Trophoblast cell (in vitro differentiated cells and primary cell): ENCODE data around the gene SCARF2.

Experiments
- DNase-seq, 2 donors: peaks; one replicate each; pipeline ENCODE4 v3.0.0-alpha.2; 2016
- H2AFZ ChIP-seq: 2 replicates; pipeline ENCODE4 v1.6.1; 2013; ENCODE audit warnings: low read length, moderate library complexity, mild to moderate bottlenecking; ENCODE audit not compliant: insufficient read depth, poor library complexity
- H2AK5ac ChIP-seq: 2 replicates; pipeline ENCODE4 v1.6.1; 2013; ENCODE audit warnings: mild to moderate bottlenecking, low read length
- H2BK120ac ChIP-seq: 2 replicates; pipeline ENCODE4 v1.6.1; 2013; ENCODE audit warnings: low read length, mild to moderate bottlenecking, moderate library complexity; ENCODE audit not compliant: insufficient read depth, poor library complexity
- H2BK12ac ChIP-seq: 2 replicates; pipeline ENCODE4 v1.6.1; 2013; ENCODE audit warnings: mild to moderate bottlenecking, low read length, moderate library complexity
- H2BK5ac ChIP-seq: 2 replicates; pipeline ENCODE4 v1.6.1; 2013; ENCODE audit warnings: low read length, low read depth, moderate library complexity, mild to moderate bottlenecking; ENCODE audit not compliant: poor library complexity
- H3K14ac ChIP-seq: 2 replicates; pipeline ENCODE4 v1.6.1; 2013; ENCODE audit warnings: mild to moderate bottlenecking, low read length
- H3K18ac ChIP-seq: 2 replicates; pipeline ENCODE4 v1.6.1; 2013; ENCODE audit warnings: mild to moderate bottlenecking, low read length
- H3K23ac ChIP-seq: 2 replicates; pipeline ENCODE4 v1.6.1; 2013; ENCODE audit warnings: low read length
- H3K27ac ChIP-seq: 2 replicates; pipeline ENCODE4 v1.5.1; 2013; ENCODE audit warnings: low read depth, mild to moderate bottlenecking, inconsistent platforms, low read length, moderate library complexity
- H3K27me3 ChIP-seq: 2 replicates; pipeline ENCODE4 v1.6.1; 2013; ENCODE audit warnings: inconsistent platforms, mild to moderate bottlenecking, low read length, moderate library complexity; ENCODE audit not compliant: insufficient read depth
- H3K36me3 ChIP-seq, 2 experiments: 1 replicate in 1 of 2; 2 replicates in 1 of 2; pipeline ENCODE4 v1.6.1; 2013; ENCODE audit warnings: low read length in 2 of 2, mild to moderate bottlenecking in 2 of 2, moderate library complexity in 1 of 2; ENCODE audit not compliant: insufficient read depth in 2 of 2, control insufficient read depth in 1 of 2
- H3K4ac ChIP-seq: 2 replicates; pipeline ENCODE4 v1.6.1; 2013; ENCODE audit warnings: low read depth, mild to moderate bottlenecking, low read length, moderate library complexity
- H3K4me1 ChIP-seq, 2 experiments: 1 replicate in 1 of 2; 2 replicates in 1 of 2; pipeline ENCODE4 v1.6.1; 2013; ENCODE audit warnings: low read length in 2 of 2, mild to moderate bottlenecking in 2 of 2, moderate library complexity in 1 of 2; ENCODE audit not compliant: insufficient read depth in 2 of 2, control insufficient read depth in 1 of 2
- H3K4me2 ChIP-seq: 2 replicates; pipeline ENCODE4 v1.6.1; 2013; ENCODE audit warnings: inconsistent platforms, mild to moderate bottlenecking, low read length, moderate library complexity
- H3K4me3 ChIP-seq: 2 replicates; pipeline ENCODE4 v1.5.1; 2013; ENCODE audit warnings: mild to moderate bottlenecking, low read depth, low read length, inconsistent platforms
- H3K79me1 ChIP-seq: one replicate; pipeline ENCODE4 v1.6.1; 2013; ENCODE audit warnings: low read length
- H3K79me2 ChIP-seq: 2 replicates; pipeline ENCODE4 v1.6.1; 2013; ENCODE audit warnings: low read length, mild to moderate bottlenecking; ENCODE audit not compliant: control insufficient read depth, insufficient read depth, poor library complexity
- H3K9ac ChIP-seq: 2 replicates; pipeline ENCODE4 v1.6.1; 2013; ENCODE audit warnings: mild to moderate bottlenecking, low read length
- H3K9me3 ChIP-seq: 2 replicates; pipeline ENCODE4 v1.6.1; 2013; ENCODE audit warnings: low read depth, mild to moderate bottlenecking, control low read depth, inconsistent platforms, low read length; ENCODE audit not compliant: insufficient read depth
- H4K12ac ChIP-seq: 2 replicates; pipeline ENCODE4 v1.6.1; 2013; ENCODE audit warnings: low read depth, mild to moderate bottlenecking, low read length, moderate library complexity
- H4K8ac ChIP-seq: 2 replicates; pipeline ENCODE4 v1.6.1; 2013; ENCODE audit warnings: low read depth, mild to moderate bottlenecking, low read length, moderate library complexity
- H4K91ac ChIP-seq: one replicate; pipeline ENCODE4 v1.6.1; 2013; ENCODE audit warnings: low read depth, mild to moderate bottlenecking, low read length, moderate library complexity
- WGBS: extraction: QIAGEN DNeasy Blood & Tissue Kit; methylation state at CpG from one replicate; pipeline ENCODE4 v1.1.7; 2013; ENCODE audit warnings: missing lambda C conversion rate; ENCODE audit not compliant: insufficient read length, insufficient coverage; ENCODE audit errors: extremely low coverage; 5-methylcytosine and 5-hydroxymethylcytosine counted together

Gene SCARF2

GRCh38 chr22:20388200-20388599 is 49.4 kb downstream of the SCARF2 start:
- Histone ChIP-seq H3K4ac (no peak overlapping the region), H2BK5ac (no peak overlapping the region), H3K79me2 (no peaks in the 10 kb centered on the region), H3K27me3 (no peaks in the 10 kb centered on the region), H2BK120ac (no peak overlapping the region), H3K36me3 (no peaks in the 10 kb centered on the region), H3K4me1 (peaks cover 0 to under 1% of the 10 kb centered on the region in 2 experiments), H4K8ac (no peak overlapping the region), H3K23ac (no peak overlapping the region), H3K18ac (no peak overlapping the region), H3K4me3 (no peak overlapping the region), H3K4me2 (no peak overlapping the region), H3K27ac (no peak overlapping the region), H2AFZ (no peak overlapping the region), H3K79me1 (no peaks in the 10 kb centered on the region), H3K9me3 (peaks cover 1% of the 10 kb centered on the region), H2AK5ac (no peak overlapping the region), H2BK12ac (no peak overlapping the region), H4K91ac (no peak overlapping the region), H4K12ac (no peak overlapping the region), H3K9ac (no peak overlapping the region), H3K14ac (no peak overlapping the region)
- DNase-seq = no peak

- Histone ChIP-seq H3K9me3 (peaks cover 1% of the 10 kb centered on the region), H3K36me3 (no peaks in the 10 kb centered on the region), H3K23ac (no peak overlapping the region), H2AFZ (no peak overlapping the region), H2BK5ac (no peak overlapping the region), H3K79me1 (no peaks in the 10 kb centered on the region), H2BK120ac (no peak overlapping the region), H3K18ac (no peak overlapping the region), H2AK5ac (no peak overlapping the region), H4K8ac (no peak overlapping the region), H3K14ac (no peak overlapping the region), H4K91ac (no peak overlapping the region), H2BK12ac (no peak overlapping the region), H3K4me1 (no peaks in the 10 kb centered on the region), H3K4ac (no peak overlapping the region), H3K4me3 (no peak overlapping the region), H3K27me3 (no peaks in the 10 kb centered on the region), H3K9ac (no peak overlapping the region), H3K79me2 (no peaks in the 10 kb centered on the region), H3K27ac (no peak overlapping the region), H4K12ac (no peak overlapping the region), H3K4me2 (no peak overlapping the region)
- no CpG with 5 or more reads among the region's 4 CpGs for WGBS
- no peak for DNase-seq
These were observed 50.7 kb downstream of the SCARF2 start for GRCh38 chr22:20386972-20387371.

- Histone ChIP-seq H3K23ac (no peak overlapping the region), H3K4me2 (no peak overlapping the region), H3K9ac (no peak overlapping the region), H3K27me3 (no peaks in the 10 kb centered on the region), H4K91ac (no peak overlapping the region), H2BK12ac (no peak overlapping the region), H3K4ac (no peak overlapping the region), H2AK5ac (no peak overlapping the region), H3K9me3 (peaks cover 1% of the 10 kb centered on the region), H3K27ac (no peak overlapping the region), H3K79me1 (no peaks in the 10 kb centered on the region), H2BK120ac (no peak overlapping the region), H3K18ac (no peak overlapping the region), H3K4me1 (no peaks in the 10 kb centered on the region), H3K14ac (no peak overlapping the region), H2BK5ac (no peak overlapping the region), H2AFZ (no peak overlapping the region), H3K36me3 (no peaks in the 10 kb centered on the region), H4K12ac (no peak overlapping the region), H4K8ac (no peak overlapping the region), H3K79me2 (no peaks in the 10 kb centered on the region), H3K4me3 (no peak overlapping the region)
- DNase-seq = no peak
- WGBS = no CpG with 5 or more reads among the region's 2 CpGs
These were observed 51.3 kb downstream of the SCARF2 start for GRCh38 chr22:20386336-20386735.

- no CpG with 5 or more reads among the region's 6 CpGs for WGBS
These were observed 52.8 kb downstream of the SCARF2 start for GRCh38 chr22:20384865-20385264.

More at GRCh38 chr22:20384865-20385264, 52.8 kb downstream of the SCARF2 start:
- H3K4me1 ChIP-seq = no peaks in the 10 kb centered on the region
- H4K12ac ChIP-seq = no peak overlapping the region
- H3K79me1 ChIP-seq = no peaks in the 10 kb centered on the region
- no peaks in the 10 kb centered on the region for H3K36me3 ChIP-seq
- no peaks in the 10 kb centered on the region for H3K79me2 ChIP-seq
- no peak overlapping the region for H4K91ac ChIP-seq
- H3K4me3 ChIP-seq = no peak overlapping the region
- H3K14ac ChIP-seq = no peak overlapping the region
- no peak overlapping the region for H2BK12ac ChIP-seq
- H3K9me3 ChIP-seq = peaks cover 1% of the 10 kb centered on the region
- H2AFZ ChIP-seq = no peak overlapping the region
- H2BK120ac ChIP-seq = no peak overlapping the region
- H2AK5ac ChIP-seq = no peak overlapping the region
- H3K27me3 ChIP-seq = no peaks in the 10 kb centered on the region
- H3K4me2 ChIP-seq = no peak overlapping the region
- H3K4ac ChIP-seq = no peak overlapping the region
- H3K27ac ChIP-seq = no peak overlapping the region
- no peak overlapping the region for H2BK5ac ChIP-seq
- no peak overlapping the region for H3K23ac ChIP-seq
- no peak for DNase-seq
- no peak overlapping the region for H3K18ac ChIP-seq
- no peak overlapping the region for H3K9ac ChIP-seq
- H4K8ac ChIP-seq = no peak overlapping the region
